ENCODE data around the gene IAPP. TPM values are rescaled to one million over a fixed set of nuclear protein-coding genes. Genes with fewer than 3 reads are reported as not detected.

The IAPP gene
- total RNA-seq, 1 experiment from 2014 or later: not detected

GRCh38 chr12:21353487-21353886 lies 19.2 kb upstream of the IAPP start:
- Histone ChIP-seq H3K27me3 (ENCODE audit: insufficient read depth, low read length) (no peaks in the 10 kb centered on the region), H2BK120ac (ENCODE audit: low read depth, low read length, poor library complexity, severe bottlenecking) (no peak overlapping the region), H3K4ac (ENCODE audit: low read depth, low read length) (no peak overlapping the region), H3K9me3 (ENCODE audit: control insufficient read depth, low read depth, low read length) (no peaks in the 10 kb centered on the region), H3K23me2 (ENCODE audit: insufficient read length, low read depth, low read length, poor library complexity, severe bottlenecking) (no peaks in the 10 kb centered on the region), H4K20me1 (ENCODE audit: control insufficient read depth, insufficient read depth, insufficient read length) (no peaks in the 10 kb centered on the region), H3K9ac (ENCODE audit: extremely low read depth, insufficient read length, low read length) (no peak overlapping the region), H2AFZ (ENCODE audit: low read length) (no peak overlapping the region), H2BK15ac (ENCODE audit: low read depth, low read length) (no peak overlapping the region), H3K27ac (ENCODE audit: insufficient read length, low read depth, low read length) (no peak overlapping the region), H2AK5ac (ENCODE audit: insufficient read length, low read length) (no peak overlapping the region), H3K79me2 (ENCODE audit: insufficient read depth, low read length) (no peaks in the 10 kb centered on the region), H2BK5ac (ENCODE audit: insufficient read length, low read length) (no peak overlapping the region), H4K8ac (replicated peaks; ENCODE audit: insufficient read length, low read depth, low read length) (no peak overlapping the region), H3K4me2 (ENCODE audit: insufficient read depth, insufficient read length, low read length) (no peak overlapping the region), H3K18ac (ENCODE audit: insufficient read length, low read depth, low read length) (no peak overlapping the region), H4K91ac (ENCODE audit: insufficient read length, low read depth, low read length) (no peak overlapping the region), H3K79me1 (ENCODE audit: insufficient read depth, low read depth, low read length, poor library complexity, severe bottlenecking) (no peaks in the 10 kb centered on the region), H3K23ac (ENCODE audit: insufficient read length, low read depth, low read length) (no peak overlapping the region), H4K5ac (ENCODE audit: insufficient read length, low read depth, low read length) (no peak overlapping the region), H3K4me1 (ENCODE audit: insufficient read depth, low read length) (no peaks in the 10 kb centered on the region), H3K56ac (ENCODE audit: insufficient read length, low read depth, low read length) (no peak overlapping the region), H3K14ac (ENCODE audit: insufficient read depth, low read length) (no peak overlapping the region), H2BK12ac (ENCODE audit: insufficient read length, low read depth, low read length) (no peak overlapping the region), H2BK20ac (ENCODE audit: low read depth, low read length, poor library complexity, severe bottlenecking) (no peak overlapping the region), H3T11ph (ENCODE audit: low read length) (no peak overlapping the region)
- TF ChIP-seq CTCF (conservative IDR thresholded peaks at IDR 0.05): no peak
- Mint-ChIP-seq H3K9me3 (no peaks in the 10 kb centered on the region), H3K4me3 (no peak overlapping the region), H3K36me3 (ENCODE audit: insufficient read depth in 1 of 3, low read depth in 3 of 3) (no peaks in the 10 kb centered on the region), H3K27me3 (ENCODE audit: low read depth) (no peaks in the 10 kb centered on the region), H3K4me1 (peaks cover 8 to 14% of the 10 kb centered on the region in 2 experiments), H3K27ac (peak overlapping the region in 1 of 3 experiments; percentile 55; a peak in 2 of 7 replicates)
- no peak for DNase-seq
- no CpG with 5 or more reads among the region's 1 CpG for WGBS (ENCODE audit: extremely low coverage, insufficient read length, low lambda C conversion rate)
